ENCODE data around the gene CDHR4.
"Not testable (repeated sequence)": the region's sequence is repeated elsewhere in the genome, so short reads cannot be mapped to it uniquely, and the experiment has no call there.

The CDHR4 gene

GRCh38 chr3:49779358-49780079, 20.2 kb downstream of the CDHR4 start:
- no peak for DNase-seq

GRCh38 chr3:49776101-49776500, 23.6 kb downstream of the CDHR4 start:
- DNase-seq, result not testable (repeated sequence)

- DNase-seq, result no peak
These were observed 24.1 kb downstream of the CDHR4 start for GRCh38 chr3:49775538-49775937.

GRCh38 chr3:49772703-49773102, 27.0 kb downstream of the CDHR4 start:
- no peak for DNase-seq

- DNase-seq, result no peak
These were observed 28.2 kb downstream of the CDHR4 start for GRCh38 chr3:49771340-49771938.

GRCh38 chr3:49769926-49770325, 29.7 kb downstream of the CDHR4 start:
- DNase-seq, result no peak

GRCh38 chr3:49769286-49769915, 30.3 kb downstream of the CDHR4 start:
- DNase-seq, result no peak

- no peak for DNase-seq
These were observed 35.7 kb downstream of the CDHR4 start for GRCh38 chr3:49763981-49764380.

- DNase-seq, result no peak
These were observed 38.0 kb downstream of the CDHR4 start for GRCh38 chr3:49761661-49762060.

GRCh38 chr3:49759226-49759625, 40.4 kb downstream of the CDHR4 start:
- DNase-seq, result no peak

GRCh38 chr3:49757197-49757596, 42.5 kb downstream of the CDHR4 start:
- DNase-seq, result no peak

GRCh38 chr3:49756036-49756435, 43.6 kb downstream of the CDHR4 start:
- DNase-seq, result no peak

GRCh38 chr3:49754536-49754935, 45.1 kb downstream of the CDHR4 start:
- DNase-seq, result no peak

GRCh38 chr3:49751501-49751900, 48.2 kb downstream of the CDHR4 start:
- DNase-seq, result no peak

- no peak for DNase-seq
These were observed 49.6 kb downstream of the CDHR4 start for GRCh38 chr3:49750056-49750455.

GRCh38 chr3:49748874-49749273, 50.8 kb downstream of the CDHR4 start:
- not testable (repeated sequence) for DNase-seq

GRCh38 chr3:49747792-49748480, 51.7 kb downstream of the CDHR4 start:
- DNase-seq, result no peak

GRCh38 chr3:49745986-49746385, 53.7 kb downstream of the CDHR4 start:
- no peak for DNase-seq

Data from activated CD4-positive, alpha-beta T cell treated with anti-CD3 and anti-CD28 coated beads, Interleukin-2, amount 50 U/mL, for 4 hours (primary cell).